ENCODE results near the gene SLC25A38. TPM values are rescaled to one million over a fixed set of nuclear protein-coding genes. Genes with fewer than 3 reads are reported as not detected.
"Not testable (repeated sequence)": the region's sequence is repeated elsewhere in the genome, so short reads cannot be mapped to it uniquely, and the experiment has no call there.

Gene SLC25A38
- polyA plus RNA-seq, 10 donors: 15.7 to 20.2 (median 16.7) TPM

GRCh38 chr3:39370450-39370849 is 12.7 kb upstream of the SLC25A38 start:
- DNase-seq: not testable (repeated sequence)

DNA sequence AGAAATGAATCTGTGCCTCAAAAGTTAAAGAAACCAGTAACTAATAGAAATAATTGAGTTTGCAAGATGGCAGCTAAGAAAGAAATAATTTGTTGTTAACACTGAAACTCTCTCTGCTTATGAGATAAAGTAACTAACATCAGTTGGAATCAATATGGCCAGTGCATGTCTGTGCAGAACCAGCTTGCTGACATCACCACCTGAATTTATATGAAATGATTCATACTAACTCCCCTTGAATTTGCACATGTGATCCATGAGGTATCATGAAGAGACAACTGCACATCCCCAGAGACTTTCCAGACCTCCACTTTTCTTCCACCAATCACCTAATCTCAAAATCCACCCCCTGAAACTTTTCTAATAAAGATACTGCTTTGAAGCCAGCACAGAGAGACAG is 10.3 kb upstream of the SLC25A38 start:
- no peak for DNase-seq

GRCh38 chr3:39376959-39377634 is 6.1 kb upstream of the SLC25A38 start:
- DNase-seq: no peak

DNA sequence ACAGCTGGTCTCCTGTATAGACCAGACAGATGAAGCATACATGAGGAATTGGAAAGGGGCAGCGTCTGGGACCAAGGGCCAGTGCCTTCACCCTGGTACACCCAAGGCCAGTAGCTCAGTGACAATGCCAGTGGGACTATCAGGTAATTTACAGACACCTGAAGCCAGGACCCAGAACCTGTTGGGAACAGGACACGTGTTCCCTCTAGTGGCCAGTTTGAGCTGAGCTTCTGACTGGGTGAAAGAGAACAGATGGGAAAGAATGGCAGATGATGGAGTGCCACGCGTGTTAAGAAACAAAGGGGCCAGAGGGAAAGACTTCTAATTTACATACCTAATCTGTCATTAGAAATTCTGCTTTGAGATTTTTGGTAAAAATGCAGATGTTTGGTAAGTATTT is 5.1 kb upstream of the SLC25A38 start:
- no peak for DNase-seq

DNA sequence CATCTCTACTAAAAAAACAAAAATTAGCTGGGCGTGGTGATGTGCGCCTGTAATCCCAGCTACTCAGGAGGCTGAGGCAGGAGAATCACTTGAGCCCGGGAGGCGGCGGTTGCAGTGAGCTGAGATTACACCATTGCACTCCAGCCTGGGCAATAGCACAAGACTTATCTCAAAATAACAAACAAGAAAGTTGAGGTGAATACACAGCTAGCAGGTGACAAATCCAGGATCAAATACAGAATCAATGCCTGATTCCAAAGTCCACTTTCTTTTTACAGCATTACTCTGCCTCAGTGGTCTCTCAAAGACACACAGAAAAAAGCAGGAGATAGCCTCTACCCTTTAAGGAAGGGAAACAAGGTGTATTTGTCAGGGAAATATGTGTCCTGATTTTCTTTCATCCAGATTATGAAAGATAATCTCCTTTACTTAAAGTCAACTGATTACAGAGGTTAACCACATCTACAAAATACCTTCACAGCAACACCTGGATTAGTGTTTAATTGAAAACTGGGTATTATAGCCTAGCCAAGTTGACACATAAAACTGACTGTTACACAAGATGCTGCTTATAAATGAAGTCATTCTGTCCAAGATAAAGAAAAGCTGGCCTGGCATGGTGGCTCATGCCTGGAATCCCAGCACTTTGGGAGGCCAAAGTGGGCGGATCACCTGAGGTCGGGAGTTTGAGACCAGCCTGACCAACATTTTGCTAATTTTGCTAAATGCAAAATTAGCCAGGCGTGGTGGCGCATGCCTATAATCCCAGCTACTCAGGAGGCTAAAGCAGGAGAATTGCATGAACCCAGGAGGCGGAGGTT is 4.0 kb upstream of the SLC25A38 start:
- no peak for DNase-seq

- no peak for DNase-seq
These were observed 3.4 kb upstream of the SLC25A38 start for GRCh38 chr3:39379778-39380155.

DNA sequence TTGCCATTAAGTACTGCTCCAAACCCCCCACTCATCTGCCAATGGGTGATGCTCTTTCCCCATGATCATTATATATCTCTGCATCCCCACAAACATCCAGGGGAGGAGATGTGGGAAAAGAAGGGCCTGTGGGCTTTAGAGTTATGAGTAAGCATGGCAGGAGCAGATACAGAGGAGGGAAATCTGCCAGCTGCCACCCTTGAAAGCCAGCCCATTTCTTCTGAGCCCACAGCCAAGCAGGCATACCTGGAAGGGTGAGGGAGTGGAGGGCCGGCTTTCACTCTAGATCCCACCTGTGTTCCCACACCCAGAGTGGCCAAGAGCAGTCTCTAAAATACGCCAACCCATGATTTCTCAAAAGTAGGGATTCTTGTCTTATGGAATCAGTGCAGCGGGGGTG is 1.7 kb upstream of the SLC25A38 start:
- DNase-seq: no peak

- peak; percentile 90 to 97 (median 94) for DNase-seq
These were observed 903 bp downstream of the SLC25A38 start for GRCh38 chr3:39383881-39384664.

DNA sequence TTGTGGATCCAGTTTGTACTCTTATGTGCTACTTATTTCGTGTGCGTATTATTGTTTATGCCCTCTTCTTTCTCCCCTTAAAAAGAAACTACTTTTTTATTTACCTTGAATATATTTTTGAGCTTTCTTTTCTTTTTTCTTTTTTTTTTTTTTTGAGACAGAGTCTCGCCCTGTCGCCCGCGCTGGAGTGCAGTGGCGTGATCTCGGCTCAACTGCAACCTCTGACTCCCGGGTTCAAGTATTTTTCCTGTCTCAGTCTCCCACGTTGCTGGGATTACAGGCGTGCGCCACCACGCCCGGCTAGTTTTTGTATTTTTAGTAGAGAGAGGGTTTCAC is 1.5 kb downstream of the SLC25A38 start:
- DNase-seq: no peak

DNA sequence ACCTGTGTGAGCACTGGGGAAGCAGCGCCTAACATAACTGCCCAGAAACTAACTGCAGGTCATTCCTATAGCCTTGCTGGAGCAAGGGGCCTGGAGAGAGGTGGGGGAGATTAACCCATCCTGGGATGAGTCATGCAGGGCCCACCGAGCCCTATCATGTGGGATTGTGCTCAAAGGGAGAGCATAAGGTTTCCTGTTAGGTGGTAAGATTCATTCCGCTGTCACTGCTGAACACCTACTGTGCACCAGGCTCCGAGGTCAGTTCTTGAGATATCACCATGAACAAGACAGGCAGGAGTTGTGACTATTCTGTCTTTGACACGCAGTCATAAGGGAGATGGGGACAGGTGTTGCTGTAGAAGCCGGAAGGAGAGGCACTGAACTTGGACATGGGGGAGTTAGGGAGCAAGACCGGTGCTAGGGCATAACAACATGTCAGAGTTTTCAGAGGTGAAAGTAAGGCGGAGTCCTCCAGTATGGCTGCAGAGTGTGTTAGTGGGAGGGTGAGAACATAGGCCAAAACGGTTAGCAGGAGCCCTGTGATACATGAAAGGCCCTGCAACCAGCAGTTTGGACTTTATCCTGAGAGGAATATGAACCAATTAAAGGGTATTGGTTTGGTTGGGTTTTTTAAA is 2.4 kb downstream of the SLC25A38 start:
- DNase-seq: no peak

DNA sequence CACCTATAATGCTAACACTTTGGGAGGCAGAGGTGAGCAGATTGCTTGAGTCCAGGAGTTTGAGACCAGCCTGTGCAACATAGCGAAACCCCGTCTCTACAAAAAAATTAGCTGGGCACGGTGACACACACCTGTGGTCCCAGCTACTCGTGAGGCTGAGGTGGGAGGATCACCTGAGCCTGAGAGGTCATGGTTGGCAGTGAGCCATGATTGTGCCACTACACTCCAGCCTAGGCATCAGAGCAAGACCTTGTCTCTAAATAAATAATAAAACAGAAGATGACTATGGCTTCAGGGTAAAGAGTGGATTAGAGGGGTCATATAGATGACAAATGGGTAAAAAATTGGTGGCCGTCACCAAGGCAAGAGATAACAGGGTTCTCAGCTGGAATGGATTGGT is 3.1 kb downstream of the SLC25A38 start:
- no peak for DNase-seq

- no peak for DNase-seq
These were observed 4.3 kb downstream of the SLC25A38 start for GRCh38 chr3:39387411-39387975.

- DNase-seq: no peak
These were observed 5.0 kb downstream of the SLC25A38 start for GRCh38 chr3:39388153-39388552.

DNA sequence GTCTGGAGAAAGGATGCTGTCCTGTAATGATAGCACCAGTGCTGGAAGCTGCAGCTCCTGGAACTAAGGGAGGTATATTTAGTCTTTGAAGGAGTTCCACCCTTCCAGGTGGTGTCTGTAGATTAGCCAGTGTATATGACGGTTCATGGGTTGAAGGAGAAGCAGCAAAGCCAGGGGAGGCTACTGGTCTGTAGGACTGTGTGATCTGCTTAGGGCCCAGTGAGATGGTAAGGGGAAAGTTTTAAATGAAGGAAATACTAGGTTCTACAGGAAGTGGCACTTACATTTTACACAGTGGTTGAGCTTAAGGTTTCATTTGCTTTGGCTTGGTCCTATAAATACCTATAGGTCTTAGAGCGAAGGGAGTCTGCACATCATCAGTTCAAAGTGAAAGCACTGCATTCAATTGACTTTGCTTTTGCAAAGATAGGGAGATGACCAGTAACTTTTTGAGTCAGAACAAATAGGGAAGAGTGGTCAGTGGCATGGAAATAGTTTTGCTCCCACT is 5.6 kb downstream of the SLC25A38 start:
- no peak for DNase-seq

- no peak for DNase-seq
These were observed 7.0 kb downstream of the SLC25A38 start for GRCh38 chr3:39390181-39390580.

- no peak for DNase-seq
These were observed 13.5 kb downstream of the SLC25A38 start for GRCh38 chr3:39396690-39397089.

DNA sequence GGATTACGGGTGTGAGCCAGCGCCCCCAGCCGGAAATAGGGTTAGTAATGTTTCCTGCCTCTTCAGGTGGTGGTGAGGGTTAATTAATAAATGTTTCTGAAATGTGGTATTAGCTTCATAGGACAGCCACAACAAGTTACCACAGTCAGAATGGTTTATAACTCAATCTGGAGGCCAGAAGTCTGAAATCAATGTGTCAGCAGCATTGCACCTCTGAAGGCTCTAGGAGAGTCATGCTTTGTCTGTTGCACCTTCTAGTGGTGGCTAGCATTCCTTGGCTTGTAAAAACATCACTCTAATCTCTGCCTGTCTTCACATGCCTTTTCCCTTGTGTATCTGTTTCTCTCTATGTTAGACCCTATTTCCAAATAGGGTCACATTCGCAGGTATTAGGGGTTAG is 15.5 kb downstream of the SLC25A38 start:
- no peak for DNase-seq

DNA sequence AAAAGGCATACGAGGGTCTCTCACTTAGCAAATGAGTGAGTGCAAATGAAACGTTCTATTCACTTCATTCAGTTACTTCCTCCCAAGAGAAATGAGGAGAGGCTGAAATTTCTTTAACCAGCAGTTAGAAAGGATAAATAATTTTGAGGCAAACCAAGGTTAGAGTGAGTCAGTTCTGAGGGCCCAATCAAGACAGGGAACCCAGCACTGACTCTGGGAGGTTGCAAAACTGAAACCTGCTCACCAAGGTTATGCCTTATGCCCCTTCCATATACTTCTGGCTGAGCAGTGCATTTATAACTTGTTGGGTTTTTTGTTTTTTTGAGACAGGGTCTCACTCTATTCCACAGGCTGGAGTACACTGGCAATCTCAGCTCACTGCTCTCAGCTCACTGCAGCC is 18.8 kb downstream of the SLC25A38 start:
- DNase-seq: no peak

DNA sequence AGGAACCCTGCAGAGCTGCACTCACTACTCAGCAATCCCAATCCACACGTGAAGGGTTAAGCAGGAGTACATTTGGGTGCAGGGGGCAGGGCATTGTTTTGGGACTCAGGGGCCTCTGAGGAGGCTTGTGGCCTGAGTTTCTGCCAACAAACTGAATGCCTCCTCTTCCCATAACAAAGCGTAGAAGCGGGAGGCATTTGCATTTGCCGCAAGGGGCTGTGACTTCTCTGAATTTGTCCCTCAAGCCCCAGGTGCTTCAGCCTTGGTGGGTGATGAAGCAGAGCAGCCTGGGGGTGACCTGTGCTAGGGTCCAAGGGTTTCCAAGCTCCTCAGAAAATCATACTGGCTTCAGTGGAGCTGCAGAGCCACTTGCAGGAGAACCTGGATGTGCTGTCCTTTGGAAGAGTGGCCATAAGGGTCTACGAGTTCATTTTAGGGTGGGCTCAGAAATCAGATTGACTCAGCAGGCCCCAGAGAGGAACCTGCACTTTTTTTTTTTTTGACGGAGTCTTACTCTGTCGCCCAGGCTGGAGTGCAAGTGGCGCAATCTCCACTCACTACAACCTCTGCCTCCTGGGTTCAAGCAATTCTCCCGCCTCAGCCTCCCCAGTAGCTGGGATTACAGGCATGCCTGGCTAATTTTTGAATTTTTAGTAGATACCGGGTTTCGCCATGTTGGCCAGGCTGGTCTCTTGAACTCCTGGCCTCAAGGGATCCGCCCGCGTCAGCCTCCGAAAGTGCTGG is 21.9 kb downstream of the SLC25A38 start:
- no peak for DNase-seq

DNA sequence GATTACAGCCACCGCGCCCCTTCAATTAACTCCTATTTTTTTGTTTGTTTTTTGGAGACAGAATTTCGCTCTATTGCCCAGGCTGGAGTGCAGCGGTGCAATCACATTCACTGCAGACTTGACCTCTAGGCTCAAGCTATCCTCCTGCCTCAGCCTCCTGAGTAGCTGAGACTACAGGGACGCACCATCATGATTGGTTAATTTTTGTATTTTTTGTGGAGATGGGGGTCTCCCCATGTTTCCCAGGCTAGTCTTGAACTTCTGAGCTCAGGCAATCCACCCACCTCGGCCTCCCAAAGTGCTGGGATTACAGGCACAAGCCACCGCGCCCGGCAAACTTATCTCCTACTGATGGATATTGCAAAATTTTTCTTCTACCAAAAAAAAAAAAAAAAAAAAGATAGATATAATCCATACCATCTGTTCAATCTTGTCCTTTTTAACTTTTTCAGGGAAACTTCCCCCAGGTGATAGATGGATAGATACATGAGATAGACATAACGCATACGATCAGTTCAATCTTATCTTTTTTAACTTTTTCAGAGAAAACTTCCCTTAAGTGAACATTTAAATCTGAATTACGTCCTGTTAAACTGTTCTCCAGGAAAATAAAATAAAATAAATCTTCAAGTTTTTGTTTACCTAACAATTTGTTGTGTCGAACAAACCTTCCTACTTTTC is 22.7 kb downstream of the SLC25A38 start:
- no peak for DNase-seq

Data from muscle of back (tissue), 11 donors.